Measurements from ENCODE around the gene PDGFB.

PDGFB gene

DNA sequence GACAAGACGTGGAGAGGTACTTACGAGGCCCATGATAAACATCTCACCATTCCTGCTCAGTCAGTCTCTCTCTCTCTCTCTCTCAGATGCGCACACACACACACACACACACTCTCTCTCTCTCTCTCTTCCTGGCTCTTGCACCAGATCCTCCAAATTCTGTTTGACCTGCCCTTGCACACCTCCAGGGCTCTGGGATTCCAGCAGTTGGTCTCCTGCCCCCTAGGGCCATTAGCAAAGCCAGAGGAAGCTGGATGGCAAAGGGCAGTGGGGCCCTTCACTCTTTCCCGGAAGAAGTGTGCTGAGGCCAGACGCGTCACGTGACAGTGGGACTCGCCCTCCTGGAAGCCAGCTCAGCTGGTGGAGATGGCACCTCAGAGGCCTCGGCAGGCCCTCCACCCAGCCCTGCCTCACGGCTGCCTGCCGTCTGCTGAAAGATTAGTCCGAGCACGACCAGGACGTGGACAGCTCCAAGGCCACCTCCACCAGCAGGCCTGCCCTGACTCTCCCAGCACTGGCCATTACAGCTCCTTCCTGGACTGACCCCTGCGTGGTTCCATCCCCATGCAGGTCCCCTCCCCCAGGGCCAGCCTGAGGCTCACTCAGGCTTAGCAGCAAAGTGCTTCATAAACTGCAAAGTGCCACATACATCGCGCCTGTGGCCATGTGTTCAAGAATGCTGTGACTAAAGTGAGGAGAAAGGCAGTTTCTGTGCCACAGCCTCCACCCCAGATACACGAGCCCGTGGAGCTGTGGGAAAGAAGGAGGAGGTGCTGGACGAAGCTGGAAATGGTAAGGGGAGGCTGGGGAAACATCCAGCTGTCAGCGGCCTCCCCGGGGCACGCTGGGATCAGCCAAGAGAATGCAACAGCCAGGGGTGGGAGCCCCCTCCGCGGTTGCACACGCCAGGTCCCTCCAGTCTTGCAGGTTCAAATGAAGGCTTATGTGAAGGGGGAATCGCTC, 3.7 kb downstream of the PDGFB start:
- peak overlapping the region; percentile 44 to 48 for H3K4me3 ChIP-seq
- H3K4me1 ChIP-seq = peaks cover 0 to 76% (median 41%) of the 10 kb centered on the region in 4 donors
- intact Hi-C loops (cut with DNase I; ENCODE audit: low total_unique reads) = no loop called here
- no peaks in the 10 kb centered on the region for H3K36me3 ChIP-seq
- peaks cover 0 to 57% of the 10 kb centered on the region in 2 donors for H3K27me3 ChIP-seq
- no peaks in the 10 kb centered on the region for H3K9me3 ChIP-seq
- TF ChIP-seq, protein P1, sequence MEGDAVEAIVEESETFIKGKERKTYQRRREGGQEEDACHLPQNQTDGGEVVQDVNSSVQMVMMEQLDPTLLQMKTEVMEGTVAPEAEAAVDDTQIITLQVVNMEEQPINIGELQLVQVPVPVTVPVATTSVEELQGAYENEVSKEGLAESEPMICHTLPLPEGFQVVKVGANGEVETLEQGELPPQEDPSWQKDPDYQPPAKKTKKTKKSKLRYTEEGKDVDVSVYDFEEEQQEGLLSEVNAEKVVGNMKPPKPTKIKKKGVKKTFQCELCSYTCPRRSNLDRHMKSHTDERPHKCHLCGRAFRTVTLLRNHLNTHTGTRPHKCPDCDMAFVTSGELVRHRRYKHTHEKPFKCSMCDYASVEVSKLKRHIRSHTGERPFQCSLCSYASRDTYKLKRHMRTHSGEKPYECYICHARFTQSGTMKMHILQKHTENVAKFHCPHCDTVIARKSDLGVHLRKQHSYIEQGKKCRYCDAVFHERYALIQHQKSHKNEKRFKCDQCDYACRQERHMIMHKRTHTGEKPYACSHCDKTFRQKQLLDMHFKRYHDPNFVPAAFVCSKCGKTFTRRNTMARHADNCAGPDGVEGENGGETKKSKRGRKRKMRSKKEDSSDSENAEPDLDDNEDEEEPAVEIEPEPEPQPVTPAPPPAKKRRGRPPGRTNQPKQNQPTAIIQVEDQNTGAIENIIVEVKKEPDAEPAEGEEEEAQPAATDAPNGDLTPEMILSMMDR (IDR thresholded peaks at IDR 0.05) = no peak
- DNase-seq = peak in 1 of 2 donors; percentile 61
- no peak overlapping the region for H3K27ac ChIP-seq

DNA sequence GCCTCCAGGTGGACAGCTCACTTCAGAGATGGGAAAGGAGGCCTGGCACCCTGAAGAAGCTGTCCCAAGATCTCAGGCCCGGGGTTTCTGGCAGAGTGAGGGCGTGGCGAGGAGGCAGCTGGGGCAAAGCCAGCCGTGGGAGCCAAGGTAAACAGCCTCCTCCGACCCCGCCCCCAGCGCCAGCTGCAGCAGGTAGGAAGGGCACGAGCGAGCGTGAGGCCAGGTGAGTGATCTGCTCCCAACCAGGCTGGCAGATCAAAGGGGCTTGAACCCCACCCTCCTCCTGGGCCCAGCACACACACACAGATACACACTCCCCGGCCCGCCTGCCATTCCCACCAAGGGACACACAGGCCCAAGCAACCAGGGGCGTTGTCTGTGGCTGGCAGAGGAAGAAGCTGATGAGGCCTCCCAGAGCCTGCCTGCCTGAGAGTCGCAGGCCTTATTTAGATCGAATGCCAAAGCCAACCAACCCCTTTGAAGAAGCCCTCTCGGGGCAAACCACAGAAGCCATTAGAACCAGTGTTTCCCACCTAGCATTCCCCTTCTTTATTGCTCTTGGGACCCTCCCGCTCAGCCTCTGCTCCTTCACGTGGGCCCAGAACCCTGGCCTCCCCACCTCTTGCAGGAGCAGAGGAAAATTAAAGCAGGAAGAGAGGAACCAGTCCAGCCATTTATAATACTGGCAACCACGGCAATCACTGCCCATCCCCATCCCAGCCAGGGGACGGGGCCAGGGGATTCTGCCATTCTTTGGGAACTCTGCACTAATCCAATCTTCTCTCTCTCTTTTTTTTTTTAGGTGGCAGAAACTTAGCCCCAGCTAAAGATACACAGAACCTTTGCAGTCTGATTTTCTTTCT, 5.0 kb downstream of the PDGFB start:
- no peak overlapping the region for H3K27ac ChIP-seq
- H3K4me1 ChIP-seq = peaks cover 0 to 82% (median 43%) of the 10 kb centered on the region in 4 donors

DNA sequence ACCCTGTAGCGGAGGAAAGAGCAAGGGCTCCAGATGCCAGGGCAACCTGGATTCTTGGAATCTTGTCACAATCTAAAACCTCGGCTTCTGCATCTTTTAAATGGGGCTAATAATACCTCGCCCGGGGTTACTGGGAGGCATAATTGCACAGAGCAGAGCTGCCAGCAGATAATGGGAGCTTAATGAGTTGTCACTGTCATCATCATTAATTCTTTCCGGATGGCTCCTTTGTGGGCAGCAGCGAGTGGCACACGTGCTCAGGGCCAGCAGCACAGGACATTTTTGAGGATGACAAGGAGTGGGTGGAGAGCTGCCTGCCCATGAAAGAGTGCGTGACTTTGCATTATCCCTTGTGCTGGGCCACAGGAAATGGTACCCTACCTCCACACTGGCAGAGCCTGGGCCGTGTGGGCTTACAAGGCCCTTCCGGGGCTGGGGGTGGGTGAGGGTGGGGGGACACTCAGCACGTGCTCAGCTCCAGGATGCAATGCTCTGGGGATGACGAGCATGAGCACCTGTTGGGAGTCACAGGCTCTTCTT, 5.7 kb downstream of the PDGFB start:
- intact Hi-C loops (cut with DNase I; ENCODE audit: low total_unique reads) = no loop called here
- DNase-seq = no peak
- TF ChIP-seq, protein P1 (IDR thresholded peaks at IDR 0.05) = no peak
- peaks cover 0 to 59% of the 10 kb centered on the region in 2 donors for H3K27me3 ChIP-seq
- H3K4me1 ChIP-seq = peaks cover 0 to 77% (median 36%) of the 10 kb centered on the region in 4 donors
- H3K27ac ChIP-seq = no peak overlapping the region
- H3K9me3 ChIP-seq = no peaks in the 10 kb centered on the region
- no peak overlapping the region for H3K4me3 ChIP-seq
- no peaks in the 10 kb centered on the region for H3K36me3 ChIP-seq

More for the DNA sequence above, 5.0 kb downstream of the PDGFB start:
- no peak overlapping the region for H3K4me3 ChIP-seq
- TF ChIP-seq, protein P1 (IDR thresholded peaks at IDR 0.05) = no peak
- DNase-seq = no peak
- intact Hi-C loops (cut with DNase I; ENCODE audit: low total_unique reads) = no loop called here
- H3K36me3 ChIP-seq = no peaks in the 10 kb centered on the region
- H3K27me3 ChIP-seq = peaks cover 0 to 57% of the 10 kb centered on the region in 2 donors
- H3K9me3 ChIP-seq = no peaks in the 10 kb centered on the region

DNA sequence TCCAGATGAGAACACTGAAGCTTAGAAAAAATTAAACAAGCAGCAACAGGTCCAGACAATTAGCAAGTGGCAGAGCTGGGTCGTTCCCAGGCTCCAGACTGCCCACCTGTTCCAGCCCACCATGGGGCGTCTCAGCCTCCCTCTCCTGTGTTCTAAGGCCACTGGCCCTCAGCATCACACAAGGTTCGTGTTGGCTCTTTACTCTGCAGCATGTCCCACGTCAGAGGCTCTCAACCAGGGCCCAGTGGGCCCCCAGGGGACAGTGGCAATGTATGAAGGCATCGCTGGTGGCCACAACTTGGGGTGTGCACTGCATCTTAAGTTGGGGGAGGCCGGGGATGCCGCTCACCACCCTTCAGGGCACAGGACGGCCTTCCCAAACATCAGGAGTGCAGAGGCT, 6.2 kb downstream of the PDGFB start:
- TF ChIP-seq, protein P1 (IDR thresholded peaks at IDR 0.05) = no peak
- intact Hi-C loops (cut with DNase I; ENCODE audit: low total_unique reads) = no loop called here
- H3K36me3 ChIP-seq = no peaks in the 10 kb centered on the region
- peaks cover 0 to 59% of the 10 kb centered on the region in 2 donors for H3K27me3 ChIP-seq
- no peak for DNase-seq
- H3K4me1 ChIP-seq = peaks cover 0 to 77% (median 36%) of the 10 kb centered on the region in 4 donors
- no peak overlapping the region for H3K4me3 ChIP-seq
- H3K9me3 ChIP-seq = no peaks in the 10 kb centered on the region
- no peak overlapping the region for H3K27ac ChIP-seq

DNA sequence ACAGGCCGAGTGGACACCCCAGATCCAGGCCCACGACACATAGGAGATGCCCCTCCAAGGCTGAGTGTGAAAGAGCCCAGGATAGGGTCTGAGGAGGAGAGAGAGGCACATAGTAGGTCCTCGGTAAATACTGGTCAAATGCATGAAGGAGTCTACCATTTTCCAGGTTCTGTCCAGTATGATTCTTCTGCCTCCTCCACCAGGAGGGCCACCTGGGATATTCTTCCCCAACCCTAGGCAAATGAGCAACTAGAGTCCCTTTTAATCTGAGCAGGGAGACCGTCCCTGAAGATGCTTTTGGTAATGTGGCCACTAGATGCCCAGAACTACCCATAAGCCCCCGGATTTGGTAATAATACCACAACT, 6.7 kb downstream of the PDGFB start:
- Histone ChIP-seq H3K27ac (no peak overlapping the region), H3K4me3 (no peak overlapping the region), H3K9me3 (no peaks in the 10 kb centered on the region), H3K27me3 (peaks cover 0 to 59% of the 10 kb centered on the region in 2 donors), H3K4me1 (peaks cover 0 to 77% (median 34%) of the 10 kb centered on the region in 4 donors), H3K36me3 (no peaks in the 10 kb centered on the region)
- DNase-seq = no peak
- intact Hi-C loops (cut with DNase I; ENCODE audit: low total_unique reads) = no loop called here
- TF ChIP-seq, protein P1 (IDR thresholded peaks at IDR 0.05) = no peak

Measured in tibial artery (tissue), 4 donors.